ENCODE results near the gene EIF4G2. TPM values are rescaled to one million over a fixed set of nuclear protein-coding genes. Genes with fewer than 3 reads are reported as not detected.

Gene EIF4G2
- total RNA-seq, 1 experiment from 2014 or later, result 1,198 TPM

- ChIA-PET POLR2A (ENCODE audit: low non-redundant PET) (no interaction called here), CTCF (no interaction called here)
- Histone ChIP-seq H3K27me3 (replicated peaks; ENCODE audit: insufficient read depth, low read depth, low read length, poor library complexity) (no peaks in the 10 kb centered on the region), H3K36me3 (ENCODE audit: insufficient read depth, low read length, poor library complexity, severe bottlenecking) (peaks cover 60% of the 10 kb centered on the region), H3K4me1 (ENCODE audit: insufficient read depth, low read length, poor library complexity, severe bottlenecking) (peaks cover 18% of the 10 kb centered on the region), H3K9me3 (ENCODE audit: low read depth, low read length, poor library complexity, severe bottlenecking) (no peaks in the 10 kb centered on the region), H3K4me3 (ENCODE audit: low read depth, low read length, poor library complexity, severe bottlenecking) (peak overlapping the region; percentile 94), H3K27ac (ENCODE audit: low read depth, low read length, poor library complexity, severe bottlenecking) (no peak overlapping the region)
- no peak for DNase-seq (ENCODE audit: low spot score)
- no peak for TF ChIP-seq EZH2 (IDR thresholded peaks at IDR 0.05; ENCODE audit: borderline replicate concordance, low read depth, low read length, poor library complexity, severe bottlenecking)
- intact Hi-C loops (cut with micrococcal nuclease; ENCODE audit: unreplicated experiment), result loop anchor here (5.0 kb wide), 2 partner anchors 51 to 126 kb away; partner anchors contain the start of gene ZBED5
- no TSS peak for BruUV-seq (replicated peaks)
Observed at GRCh38 chr11:10806206-10806605, 2.5 kb downstream of the EIF4G2 start.

- CTCF ChIA-PET, result no interaction called here
- no peak for DNase-seq (ENCODE audit: low spot score)
Observed at GRCh38 chr11:10805741-10806140, 3.0 kb downstream of the EIF4G2 start.

GRCh38 chr11:10803676-10804075, 5.0 kb downstream of the EIF4G2 start:
- Histone ChIP-seq H3K9me3 (ENCODE audit: low read depth, low read length, poor library complexity, severe bottlenecking) (no peaks in the 10 kb centered on the region), H3K27me3 (replicated peaks; ENCODE audit: insufficient read depth, low read depth, low read length, poor library complexity) (no peaks in the 10 kb centered on the region), H3K27ac (ENCODE audit: low read depth, low read length, poor library complexity, severe bottlenecking) (no peak overlapping the region), H3K36me3 (ENCODE audit: insufficient read depth, low read length, poor library complexity, severe bottlenecking) (peaks cover 85% of the 10 kb centered on the region), H3K4me3 (ENCODE audit: low read depth, low read length, poor library complexity, severe bottlenecking) (no peak overlapping the region), H3K4me1 (ENCODE audit: insufficient read depth, low read length, poor library complexity, severe bottlenecking) (peaks cover 18% of the 10 kb centered on the region)
- intact Hi-C loops (cut with micrococcal nuclease; ENCODE audit: unreplicated experiment), result loop anchor here (1.0 kb wide), 1 partner anchor 7 kb away; no protein-coding TSS in a partner anchor
- CTCF ChIA-PET, result no interaction called here
- POLR2A ChIA-PET (ENCODE audit: low non-redundant PET), result interaction anchor here (0.7 to 0.9 kb wide), 2 partner anchors 11 to 34 kb away, joined by 3 read pairs; no protein-coding TSS in a partner anchor
- no TSS peak for BruUV-seq (replicated peaks)
- TF ChIP-seq CTCF (conservative IDR thresholded peaks at IDR 0.05; ENCODE audit: low read depth, low read length) (no peak), EZH2 (IDR thresholded peaks at IDR 0.05; ENCODE audit: borderline replicate concordance, low read depth, low read length, poor library complexity, severe bottlenecking) (no peak)
- no peak for DNase-seq (ENCODE audit: low spot score)

More at GRCh38 chr11:10805741-10806140, 3.0 kb downstream of the EIF4G2 start:
- H3K4me1 ChIP-seq (ENCODE audit: insufficient read depth, low read length, poor library complexity, severe bottlenecking), result peaks cover 18% of the 10 kb centered on the region
- BruUV-seq (replicated peaks), result no TSS peak
- H3K36me3 ChIP-seq (ENCODE audit: insufficient read depth, low read length, poor library complexity, severe bottlenecking), result peaks cover 64% of the 10 kb centered on the region
- TF ChIP-seq CTCF (conservative IDR thresholded peaks at IDR 0.05; ENCODE audit: low read depth, low read length), result no peak
- no peak for TF ChIP-seq EZH2 (IDR thresholded peaks at IDR 0.05; ENCODE audit: borderline replicate concordance, low read depth, low read length, poor library complexity, severe bottlenecking)
- no peaks in the 10 kb centered on the region for H3K27me3 ChIP-seq (replicated peaks; ENCODE audit: insufficient read depth, low read depth, low read length, poor library complexity)
- POLR2A ChIA-PET (ENCODE audit: low non-redundant PET), result no interaction called here
- intact Hi-C loops (cut with micrococcal nuclease; ENCODE audit: unreplicated experiment), result loop anchor here (5.0 kb wide), 2 partner anchors 52 to 127 kb away; partner anchors contain the start of gene ZBED5
- H3K9me3 ChIP-seq (ENCODE audit: low read depth, low read length, poor library complexity, severe bottlenecking), result no peaks in the 10 kb centered on the region
- H3K4me3 ChIP-seq (ENCODE audit: low read depth, low read length, poor library complexity, severe bottlenecking), result peak overlapping the region; percentile 94
- peak overlapping the region; percentile 35 for H3K27ac ChIP-seq (ENCODE audit: low read depth, low read length, poor library complexity, severe bottlenecking)

DNA sequence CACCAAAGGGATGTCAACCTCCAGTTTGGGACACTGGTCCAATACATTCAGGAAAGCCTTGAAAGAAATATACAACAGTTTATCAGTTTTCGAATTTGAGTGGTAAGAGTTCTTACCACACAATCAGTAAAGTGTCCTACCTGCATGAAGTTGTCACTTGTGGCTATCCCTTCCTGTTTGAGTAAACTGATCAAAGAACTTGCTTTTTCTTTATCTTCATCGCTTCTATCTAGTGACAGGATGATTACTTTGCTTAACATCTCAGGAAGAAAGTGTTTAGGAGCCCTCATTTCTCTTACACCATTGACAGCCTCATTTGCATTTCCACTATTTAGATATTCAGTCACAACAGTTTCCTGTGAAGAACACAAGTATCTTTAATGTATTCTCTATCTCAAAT, 8.4 kb downstream of the EIF4G2 start:
- DNase-seq (ENCODE audit: low spot score), result no peak
- Histone ChIP-seq H3K27ac (ENCODE audit: low read depth, low read length, poor library complexity, severe bottlenecking) (no peak overlapping the region), H3K36me3 (ENCODE audit: insufficient read depth, low read length, poor library complexity, severe bottlenecking) (peaks cover 97% of the 10 kb centered on the region), H3K9me3 (ENCODE audit: low read depth, low read length, poor library complexity, severe bottlenecking) (no peaks in the 10 kb centered on the region), H3K27me3 (replicated peaks; ENCODE audit: insufficient read depth, low read depth, low read length, poor library complexity) (no peaks in the 10 kb centered on the region), H3K4me1 (ENCODE audit: insufficient read depth, low read length, poor library complexity, severe bottlenecking) (peaks cover 7% of the 10 kb centered on the region), H3K4me3 (ENCODE audit: low read depth, low read length, poor library complexity, severe bottlenecking) (no peak overlapping the region)
- intact Hi-C loops (cut with micrococcal nuclease; ENCODE audit: unreplicated experiment), result no loop called here
- no peak for TF ChIP-seq EZH2 (IDR thresholded peaks at IDR 0.05; ENCODE audit: borderline replicate concordance, low read depth, low read length, poor library complexity, severe bottlenecking)
- no peak for TF ChIP-seq CTCF (conservative IDR thresholded peaks at IDR 0.05; ENCODE audit: low read depth, low read length)
- TSS peak; percentile 29 for BruUV-seq (replicated peaks)
- CTCF ChIA-PET, result no interaction called here
- POLR2A ChIA-PET (ENCODE audit: low non-redundant PET), result interaction anchor here (0.6 to 0.7 kb wide), 2 partner anchors 15 to 372 kb away, joined by 3 read pairs; no protein-coding TSS in a partner anchor
